CD4-positive, alpha-beta memory T cell (primary cell): ENCODE results near the gene CEACAM18. TPM values are rescaled to one million over a fixed set of nuclear protein-coding genes. Genes with fewer than 3 reads are reported as not detected.
"Not testable (repeated sequence)": the region's sequence is repeated elsewhere in the genome, so short reads cannot be mapped to it uniquely, and the experiment has no call there.

Source experiments
- CTCF ChIA-PET: fragments of 350-600 bp; sonication (Branson Sonifier 250); formaldehyde crosslinking; loops from one replicate; lab custom pipeline; 2021; ENCODE audit warnings: inconsistent platforms; ENCODE audit not compliant: partially characterized antibody; lab: Charles Lee
- POLR2A ChIA-PET: fragments of 350-600 bp; sonication (Branson Sonifier 250); formaldehyde crosslinking; loops from one replicate; lab custom pipeline; 2021; ENCODE audit not compliant: partially characterized antibody; lab: Charles Lee
- DNase-seq, 5 donors: peaks; one replicate each; pipeline versions ENCODE4 v3.0.0 to v3.0.0-alpha.2; 2020 to 2022; ENCODE audit warnings: mixed read lengths in 1 of 5
- H3K27ac ChIP-seq: one replicate; pipeline ENCODE4 v1.7.0; 2013; ENCODE audit warnings: low read depth, low read length
- H3K27me3 ChIP-seq: 2 replicates; pipeline ENCODE4 v1.7.0; 2013; ENCODE audit warnings: mild to moderate bottlenecking, low read length, moderate library complexity; ENCODE audit not compliant: insufficient read depth
- H3K36me3 ChIP-seq: 2 replicates; pipeline ENCODE4 v1.7.0; 2013; ENCODE audit warnings: mild to moderate bottlenecking, low read length, moderate library complexity; ENCODE audit not compliant: insufficient read depth
- H3K4me1 ChIP-seq: 2 replicates; pipeline ENCODE4 v1.7.0; 2013; ENCODE audit warnings: mild to moderate bottlenecking, low read length, moderate library complexity; ENCODE audit not compliant: insufficient read depth
- H3K4me3 ChIP-seq, 2 donors: one replicate each; pipeline ENCODE4 v1.7.0; 2013; ENCODE audit warnings: low read length in 2 of 2, mild to moderate bottlenecking in 1 of 2
- H3K9me3 ChIP-seq, 2 donors: one replicate each; pipeline ENCODE4 v1.7.0; 2013; ENCODE audit warnings: low read length in 2 of 2, control low read depth in 1 of 2; ENCODE audit not compliant: control insufficient read depth in 1 of 2
- H3K27ac Mint-ChIP-seq, 7 donors: one replicate each; pipeline ENCODE4 v1.8.0; 2020 to 2021; ENCODE audit warnings: mixed read lengths in 7 of 7, mild to moderate bottlenecking in 6 of 7, inconsistent platforms in 3 of 7, moderate library complexity in 3 of 7
- H3K27me3 Mint-ChIP-seq, 2 donors: one replicate each; pipeline ENCODE4 v1.8.0; 2020 to 2021; ENCODE audit warnings: mixed read lengths in 2 of 2
- H3K36me3 Mint-ChIP-seq, 2 donors: one replicate each; pipeline ENCODE4 v1.8.0; 2020 to 2021; ENCODE audit warnings: mixed read lengths in 2 of 2, inconsistent platforms in 1 of 2, mild to moderate bottlenecking in 1 of 2
- H3K4me1 Mint-ChIP-seq, 4 donors: one replicate each; pipeline ENCODE4 v1.8.0; 2020 to 2021; ENCODE audit warnings: mixed read lengths in 4 of 4, mild to moderate bottlenecking in 1 of 4
- H3K4me3 Mint-ChIP-seq, 8 donors: one replicate each; pipeline ENCODE4 v1.8.0; 2020 to 2021; ENCODE audit warnings: mixed read lengths in 8 of 8, mild to moderate bottlenecking in 7 of 8, moderate library complexity in 6 of 8, inconsistent platforms in 3 of 8
- H3K9me3 Mint-ChIP-seq, 8 donors: one replicate each; pipeline ENCODE4 v1.8.0; 2020 to 2021; ENCODE audit warnings: mixed read lengths in 8 of 8, mild to moderate bottlenecking in 5 of 8, inconsistent platforms in 3 of 8, moderate library complexity in 1 of 8
- intact Hi-C: fragments of 100-400 bp; cut with micrococcal nuclease; formaldehyde crosslinking; loops from one replicate; pipeline ENCODE4 v1.15.1; 2023
- polyA plus RNA-seq, 2 donors: library from polyadenylated mRNA; unstranded; fragments of 300-500 nt; fragmentation: Illumina TruSeq; gene quantifications; one replicate each; pipeline ENCODE4 v1.2.3, GENCODE V29; 2021
- total RNA-seq, 2 experiments: library from RNA; stranded (reverse); gene quantifications; one replicate each; pipeline ENCODE4 v1.2.3, GENCODE V29; 2021

The CEACAM18 gene
- total and polyA plus RNA-seq, 4 experiments from 2014 or later: not detected

- CTCF ChIA-PET: interaction anchor here (1.3 kb wide), 1 partner anchor 12 kb away, joined by 3 read pairs; no protein-coding TSS in a partner anchor
- Histone ChIP-seq H3K4me3 (no peak overlapping the region), H3K4me1 (no peaks in the 10 kb centered on the region), H3K36me3 (no peaks in the 10 kb centered on the region), H3K27ac (no peak overlapping the region), H3K9me3 (no peaks in the 10 kb centered on the region), H3K27me3 (peaks cover 10% of the 10 kb centered on the region)
- Mint-ChIP-seq H3K27ac (no peak overlapping the region), H3K4me1 (peaks cover 2 to 18% (median 6%) of the 10 kb centered on the region in 4 donors), H3K27me3 (peaks cover 12 to 29% of the 10 kb centered on the region in 2 donors), H3K9me3 (no peaks in the 10 kb centered on the region), H3K36me3 (no peaks in the 10 kb centered on the region), H3K4me3 (no peak overlapping the region)
- intact Hi-C loops: no loop called here
- DNase-seq: peak in 1 of 5 donors; percentile 17
- POLR2A ChIA-PET: no interaction called here
Observed at GRCh38 chr19:51462276-51462675, 16.1 kb upstream of the CEACAM18 start.

DNA sequence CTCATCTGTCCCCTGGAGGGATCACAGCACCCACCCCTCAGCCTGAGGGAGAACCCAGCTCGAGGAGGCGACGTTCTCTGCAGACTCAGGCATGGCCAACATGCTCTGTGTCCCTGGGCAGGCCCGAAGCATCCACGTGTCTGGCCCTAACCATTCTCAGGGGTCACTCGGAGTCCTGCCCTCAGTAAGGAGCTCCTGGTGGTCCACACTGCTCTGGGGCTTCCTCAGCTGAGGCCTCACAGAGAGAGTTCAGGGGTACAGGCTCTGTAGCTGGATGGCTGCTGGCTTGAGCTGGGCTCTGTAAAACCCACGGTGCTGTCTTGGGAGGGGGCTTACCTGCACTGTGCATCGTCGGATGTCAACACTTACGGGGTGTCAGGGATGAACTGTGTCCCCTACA lies 15.7 kb upstream of the CEACAM18 start:
- peak in 1 of 5 donors; percentile 28 for DNase-seq
- no peaks in the 10 kb centered on the region for H3K9me3 ChIP-seq
- H3K27ac ChIP-seq: no peak overlapping the region
- intact Hi-C loops: no loop called here
- Mint-ChIP-seq H3K9me3 (no peaks in the 10 kb centered on the region), H3K4me3 (no peak overlapping the region), H3K4me1 (peaks cover 2 to 21% (median 8%) of the 10 kb centered on the region in 4 donors), H3K27ac (no peak overlapping the region), H3K36me3 (no peaks in the 10 kb centered on the region), H3K27me3 (peaks cover 12 to 33% of the 10 kb centered on the region in 2 donors)
- ChIA-PET POLR2A (no interaction called here), CTCF (interaction anchor here (0.6 to 1.3 kb wide), 2 partner anchors 8 to 11 kb away, joined by 3 read pairs; no protein-coding TSS in a partner anchor)
- no peaks in the 10 kb centered on the region for H3K36me3 ChIP-seq
- H3K27me3 ChIP-seq: peaks cover 10% of the 10 kb centered on the region
- H3K4me3 ChIP-seq: no peak overlapping the region
- H3K4me1 ChIP-seq: no peaks in the 10 kb centered on the region

GRCh38 chr19:51463976-51464581 lies 14.3 kb upstream of the CEACAM18 start:
- H3K36me3 ChIP-seq, H3K9me3 ChIP-seq, H3K27ac ChIP-seq, H3K36me3 Mint-ChIP-seq, intact Hi-C loops, H3K4me1 ChIP-seq, H3K4me3 Mint-ChIP-seq, CTCF ChIA-PET, DNase-seq, POLR2A ChIA-PET, H3K27me3 ChIP-seq, H3K4me3 ChIP-seq, H3K9me3 Mint-ChIP-seq: not testable (repeated sequence)
- H3K27me3 Mint-ChIP-seq: peaks cover 12 to 33% of the 10 kb centered on the region in 2 donors
- H3K4me1 Mint-ChIP-seq: peaks cover 2 to 18% (median 12%) of the 10 kb centered on the region in 4 donors
- H3K27ac Mint-ChIP-seq: peak overlapping the region in 1 of 7 donors; percentile 67

DNA sequence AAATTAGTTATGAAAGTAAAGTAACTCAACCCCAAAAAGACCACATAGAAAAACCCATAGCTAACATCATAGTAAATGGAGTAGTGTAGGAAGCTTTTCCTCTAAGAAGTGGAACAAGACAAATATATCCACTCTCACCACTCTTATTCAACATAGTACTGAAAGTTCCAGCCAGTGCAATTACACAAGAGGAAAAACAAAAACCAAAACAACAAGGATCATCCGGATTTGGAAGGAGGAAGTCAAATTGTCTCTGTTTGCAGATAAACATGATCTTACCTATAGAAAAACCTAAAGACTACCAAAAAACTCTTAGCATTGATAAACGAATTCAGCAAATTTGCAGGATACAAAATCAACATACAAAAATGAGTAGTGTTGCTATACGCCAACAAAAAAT lies 11.6 kb upstream of the CEACAM18 start:
- ChIA-PET CTCF (interaction anchor here (0.6 to 0.9 kb wide), 2 partner anchors 11 to 45 kb away, joined by 3 read pairs; no protein-coding TSS in a partner anchor), POLR2A (no interaction called here)
- Mint-ChIP-seq H3K9me3 (no peaks in the 10 kb centered on the region), H3K4me1 (peaks cover 2 to 18% (median 11%) of the 10 kb centered on the region in 4 donors), H3K4me3 (no peak overlapping the region), H3K36me3 (no peaks in the 10 kb centered on the region), H3K27ac (no peak overlapping the region), H3K27me3 (peaks cover 9 to 27% of the 10 kb centered on the region in 2 donors)
- intact Hi-C loops: no loop called here
- Histone ChIP-seq H3K27ac (no peak overlapping the region), H3K27me3 (peaks cover 10% of the 10 kb centered on the region), H3K4me3 (no peak overlapping the region), H3K9me3 (no peaks in the 10 kb centered on the region), H3K36me3 (no peaks in the 10 kb centered on the region), H3K4me1 (no peaks in the 10 kb centered on the region)
- no peak for DNase-seq

- Mint-ChIP-seq H3K27ac (no peak overlapping the region), H3K4me3 (no peak overlapping the region), H3K27me3 (peaks cover 14 to 24% of the 10 kb centered on the region in 2 donors), H3K36me3 (no peaks in the 10 kb centered on the region), H3K4me1 (peaks cover 3 to 15% (median 10%) of the 10 kb centered on the region in 4 donors), H3K9me3 (no peaks in the 10 kb centered on the region)
- ChIA-PET POLR2A (no interaction called here), CTCF (interaction anchor here (1.2 kb wide), 1 partner anchor 189 kb away, joined by 5 read pairs; no protein-coding TSS in a partner anchor)
- intact Hi-C loops: no loop called here
- Histone ChIP-seq H3K36me3 (no peaks in the 10 kb centered on the region), H3K27me3 (no peaks in the 10 kb centered on the region), H3K27ac (no peak overlapping the region), H3K4me1 (no peaks in the 10 kb centered on the region), H3K4me3 (no peak overlapping the region), H3K9me3 (no peaks in the 10 kb centered on the region)
- no peak for DNase-seq
Observed at GRCh38 chr19:51467864-51468544, 10.3 kb upstream of the CEACAM18 start.

- no peaks in the 10 kb centered on the region for H3K27me3 ChIP-seq
- H3K27me3 Mint-ChIP-seq: peaks cover 14 to 25% of the 10 kb centered on the region in 2 donors
- POLR2A ChIA-PET: no interaction called here
- H3K4me1 Mint-ChIP-seq: peaks cover 1 to 11% (median 6%) of the 10 kb centered on the region in 4 donors
- CTCF ChIA-PET: interaction anchor here (1.2 to 1.4 kb wide), 2 partner anchors 45 to 188 kb away, joined by 3 to 5 read pairs; no protein-coding TSS in a partner anchor
- H3K9me3 Mint-ChIP-seq: no peaks in the 10 kb centered on the region
- no peak overlapping the region for H3K4me3 Mint-ChIP-seq
- no peaks in the 10 kb centered on the region for H3K36me3 Mint-ChIP-seq
- no peaks in the 10 kb centered on the region for H3K36me3 ChIP-seq
- H3K4me3 ChIP-seq: no peak overlapping the region
- no peaks in the 10 kb centered on the region for H3K4me1 ChIP-seq
- no peak overlapping the region for H3K27ac Mint-ChIP-seq
- DNase-seq: no peak
- H3K27ac ChIP-seq: no peak overlapping the region
- intact Hi-C loops: no loop called here
- H3K9me3 ChIP-seq: no peaks in the 10 kb centered on the region
Observed at GRCh38 chr19:51468545-51468920, 9.8 kb upstream of the CEACAM18 start.

GRCh38 chr19:51469162-51469561 lies 9.2 kb upstream of the CEACAM18 start:
- intact Hi-C loops: no loop called here
- ChIA-PET POLR2A (no interaction called here), CTCF (interaction anchor here (0.7 to 1.5 kb wide), 3 partner anchors 15 to 188 kb away, joined by 3 to 5 read pairs (median 3); no protein-coding TSS in a partner anchor)
- H3K4me1 Mint-ChIP-seq: peaks cover 1 to 11% (median 5%) of the 10 kb centered on the region in 4 donors
- Histone ChIP-seq H3K9me3 (no peaks in the 10 kb centered on the region), H3K27ac (no peak overlapping the region), H3K27me3 (no peaks in the 10 kb centered on the region), H3K4me3 (no peak overlapping the region), H3K36me3 (no peaks in the 10 kb centered on the region), H3K4me1 (no peaks in the 10 kb centered on the region)
- peaks cover 15 to 26% of the 10 kb centered on the region in 2 donors for H3K27me3 Mint-ChIP-seq
- no peaks in the 10 kb centered on the region for H3K9me3 Mint-ChIP-seq
- DNase-seq: no peak
- no peak overlapping the region for H3K27ac Mint-ChIP-seq
- H3K36me3 Mint-ChIP-seq: no peaks in the 10 kb centered on the region
- no peak overlapping the region for H3K4me3 Mint-ChIP-seq
